HL-60 (cell line): ENCODE results near the gene MAP4K4.

Experiments used
- DNase-seq, 2 experiments: peaks; one replicate each; pipeline ENCODE4 v3.0.0-alpha.2; 2010 to 2020; ENCODE audit warnings: low read depth in 1 of 2, low spot score in 1 of 2
- H3K27ac ChIP-seq: fragments of 250-450 bp; sonication (Bioruptor Pico); replicated peaks from 2 replicates; pipeline ENCODE4 v1.5.1; 2020; ENCODE audit warnings: mild to moderate bottlenecking, moderate library complexity
- H3K27me3 ChIP-seq: fragments of 250-450 bp; sonication (Bioruptor Pico); 2 replicates; pipeline ENCODE4 v1.5.1; 2021; ENCODE audit warnings: mild to moderate bottlenecking, moderate library complexity; ENCODE audit not compliant: insufficient read depth, poor library complexity, severe bottlenecking
- H3K4me3 ChIP-seq: replicated peaks from 2 replicates; pipeline ENCODE4 v1.5.1; 2011; ENCODE audit warnings: mild to moderate bottlenecking, control low read depth, low read length; ENCODE audit not compliant: insufficient read depth
- GABPA ChIP-seq: IDR thresholded peaks from 2 replicates; pipeline ENCODE4 v1.6.1; 2012; ENCODE audit warnings: low read depth
- POLR2AphosphoS5 ChIP-seq: IDR thresholded peaks from 2 replicates; pipeline ENCODE4 v1.6.1; 2012; ENCODE audit warnings: low read depth
- REST ChIP-seq: IDR thresholded peaks from 2 replicates; pipeline ENCODE4 v1.6.1; 2012; ENCODE audit warnings: low read depth; ENCODE audit not compliant: insufficient replicate concordance
- SPI1 ChIP-seq: IDR thresholded peaks from 2 replicates; pipeline ENCODE4 v1.6.1; 2012; ENCODE audit warnings: low read depth, mild to moderate bottlenecking, borderline replicate concordance
- TF ChIP-seq, protein P1 (sequence below): IDR thresholded peaks from one replicate; pipeline ENCODE4 v1.5.1; 2011; ENCODE audit warnings: low read length, control low read depth, inconsistent platforms; ENCODE audit not compliant: insufficient read depth

MAP4K4 gene

DNA sequence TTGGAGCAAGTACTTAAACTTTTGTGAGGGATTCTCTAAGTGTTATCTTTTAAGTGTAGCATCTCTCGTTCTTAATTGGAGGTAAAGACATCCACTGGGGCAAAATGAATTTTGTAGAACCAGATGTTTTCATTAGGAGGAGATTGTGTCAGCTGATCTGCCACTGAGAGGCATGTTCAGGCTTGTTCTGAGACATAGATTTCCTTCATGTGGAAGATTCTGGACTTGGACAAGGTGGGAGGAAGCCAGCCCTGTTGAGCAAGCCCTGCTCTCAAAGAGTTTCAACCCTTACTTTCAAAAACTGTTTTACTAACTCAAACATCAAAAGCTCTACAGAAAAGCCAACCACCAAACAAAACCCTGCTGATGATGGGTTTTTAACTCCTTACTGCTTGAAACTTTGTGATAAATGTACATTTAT is 6.5 kb downstream of the MAP4K4 start:
- TF ChIP-seq SPI1 (no peak), REST (no peak), POLR2AphosphoS5 (no peak), GABPA (no peak)
- TF ChIP-seq, protein P1, sequence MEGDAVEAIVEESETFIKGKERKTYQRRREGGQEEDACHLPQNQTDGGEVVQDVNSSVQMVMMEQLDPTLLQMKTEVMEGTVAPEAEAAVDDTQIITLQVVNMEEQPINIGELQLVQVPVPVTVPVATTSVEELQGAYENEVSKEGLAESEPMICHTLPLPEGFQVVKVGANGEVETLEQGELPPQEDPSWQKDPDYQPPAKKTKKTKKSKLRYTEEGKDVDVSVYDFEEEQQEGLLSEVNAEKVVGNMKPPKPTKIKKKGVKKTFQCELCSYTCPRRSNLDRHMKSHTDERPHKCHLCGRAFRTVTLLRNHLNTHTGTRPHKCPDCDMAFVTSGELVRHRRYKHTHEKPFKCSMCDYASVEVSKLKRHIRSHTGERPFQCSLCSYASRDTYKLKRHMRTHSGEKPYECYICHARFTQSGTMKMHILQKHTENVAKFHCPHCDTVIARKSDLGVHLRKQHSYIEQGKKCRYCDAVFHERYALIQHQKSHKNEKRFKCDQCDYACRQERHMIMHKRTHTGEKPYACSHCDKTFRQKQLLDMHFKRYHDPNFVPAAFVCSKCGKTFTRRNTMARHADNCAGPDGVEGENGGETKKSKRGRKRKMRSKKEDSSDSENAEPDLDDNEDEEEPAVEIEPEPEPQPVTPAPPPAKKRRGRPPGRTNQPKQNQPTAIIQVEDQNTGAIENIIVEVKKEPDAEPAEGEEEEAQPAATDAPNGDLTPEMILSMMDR, result no peak
- Histone ChIP-seq H3K27ac (no peak overlapping the region), H3K27me3 (no peaks in the 10 kb centered on the region), H3K4me3 (no peak overlapping the region)
- no peak for DNase-seq

DNA sequence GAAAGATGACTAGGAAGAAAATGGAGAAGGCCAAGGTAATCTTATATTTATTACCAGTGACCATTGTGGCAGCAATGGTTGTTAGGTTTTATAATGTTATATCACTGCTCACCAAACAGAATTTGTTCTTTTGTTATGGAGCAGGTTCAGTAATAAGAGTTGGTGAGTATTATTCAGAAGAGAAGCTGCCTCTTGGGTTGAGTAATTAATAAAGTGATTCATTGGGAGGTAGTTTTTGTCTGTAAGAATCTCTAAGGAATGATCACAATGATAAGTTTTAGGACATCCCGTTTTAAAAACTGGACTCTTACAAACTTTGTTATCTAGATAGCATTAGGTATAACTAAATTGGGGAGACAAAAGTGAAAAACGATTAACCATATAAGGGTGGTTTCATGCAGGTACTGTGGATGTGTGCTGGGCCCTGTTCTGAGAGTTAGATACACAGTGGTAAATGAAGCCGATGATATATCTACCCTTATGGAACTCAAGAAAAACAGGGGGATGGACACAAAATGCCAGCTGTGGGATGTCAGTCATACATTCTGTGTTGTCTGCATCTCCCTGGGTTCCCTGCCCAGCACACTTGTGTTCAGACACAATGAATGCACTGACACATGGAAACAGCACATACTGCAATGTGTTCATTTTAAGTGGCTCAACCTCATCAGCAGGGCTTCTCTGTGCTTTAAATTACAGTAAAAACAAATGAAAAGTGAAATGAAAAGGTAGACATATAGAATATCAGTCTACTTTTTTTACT is 7.5 kb downstream of the MAP4K4 start:
- Histone ChIP-seq H3K27ac (no peak overlapping the region), H3K4me3 (no peak overlapping the region), H3K27me3 (no peaks in the 10 kb centered on the region)
- TF ChIP-seq, protein P1, result no peak
- TF ChIP-seq SPI1, result no peak
- no peak for DNase-seq

DNA sequence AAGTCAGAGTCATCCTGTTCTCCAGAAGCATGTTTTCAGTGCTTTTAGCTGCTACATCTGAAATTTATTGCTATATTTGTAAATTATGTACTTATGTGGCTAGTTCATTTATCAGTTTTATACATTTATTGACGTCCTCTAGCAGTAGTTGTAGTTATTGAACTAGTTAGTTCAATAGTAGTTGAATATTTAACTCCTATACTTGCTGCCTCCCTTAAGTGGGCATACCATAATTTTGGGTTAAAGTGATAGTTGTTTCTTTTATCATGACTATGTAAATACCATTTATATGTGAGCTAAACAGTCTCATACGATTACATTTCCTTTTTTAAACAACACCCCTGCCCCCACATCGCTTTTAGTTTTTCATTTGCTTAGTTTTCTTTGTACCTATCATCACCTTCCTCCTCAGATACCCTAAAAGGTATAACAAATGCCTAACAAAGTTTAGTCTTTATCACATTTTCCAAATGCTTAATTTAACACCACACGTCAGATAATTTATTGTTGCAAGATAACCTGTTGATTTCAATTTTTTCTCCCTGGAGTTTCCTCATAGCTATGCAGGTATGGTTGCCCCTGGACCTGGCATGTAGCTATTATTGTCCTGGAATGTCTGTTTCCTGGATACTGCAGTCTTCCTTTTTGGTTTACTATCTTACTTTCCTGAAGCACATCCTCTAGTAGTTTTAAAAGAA is 8.8 kb downstream of the MAP4K4 start:
- DNase-seq, result no peak
- no peak overlapping the region for H3K4me3 ChIP-seq
- TF ChIP-seq SPI1, result no peak
- H3K27me3 ChIP-seq, result no peaks in the 10 kb centered on the region
- no peak overlapping the region for H3K27ac ChIP-seq

DNA sequence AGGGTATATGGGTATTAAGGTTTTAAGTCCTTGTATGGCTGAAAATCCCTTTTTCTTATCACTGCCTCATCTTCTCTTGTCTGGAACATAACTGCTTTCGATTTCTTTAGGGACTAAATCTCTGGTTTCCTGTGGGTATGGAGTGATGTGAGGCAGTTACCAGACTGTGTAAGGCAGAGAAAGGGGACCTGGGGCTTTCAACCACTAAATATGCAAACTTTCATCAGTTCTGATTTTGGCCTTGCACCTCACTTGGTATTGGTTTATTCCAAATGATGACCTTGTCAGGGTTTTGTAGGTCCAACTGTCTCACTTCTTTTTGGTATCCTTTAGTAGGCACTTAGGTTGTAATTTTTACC is 9.3 kb downstream of the MAP4K4 start:
- no peak overlapping the region for H3K4me3 ChIP-seq
- H3K27ac ChIP-seq, result no peak overlapping the region
- no peak for DNase-seq
- no peaks in the 10 kb centered on the region for H3K27me3 ChIP-seq
- no peak for TF ChIP-seq GABPA
- TF ChIP-seq REST, result no peak
- TF ChIP-seq, protein P1, result no peak
- no peak for TF ChIP-seq SPI1
- no peak for TF ChIP-seq POLR2AphosphoS5
